PFSK-1 (cell line): ENCODE data around the gene EIF4E.
A peak's percentile ranks its signal among the peaks of the same experiment; 100 is the strongest.

Experiments used
- FOXP2 ChIP-seq: optimal IDR thresholded peaks from 2 replicates; pipeline ENCODE3; 2011; ENCODE audit warnings: borderline replicate concordance, control low read depth, inconsistent platforms; ENCODE audit not compliant: insufficient read depth; ENCODE audit errors: extremely low read length, extremely low read depth
- POLR2AphosphoS5 ChIP-seq: IDR thresholded peaks from 2 replicates; pipeline ENCODE4 v1.6.1; 2012; ENCODE audit warnings: low read depth, mild to moderate bottlenecking, control low read depth, low read length, moderate library complexity
- SIN3A ChIP-seq: IDR thresholded peaks from 2 replicates; pipeline ENCODE4 v1.6.1; 2012; ENCODE audit warnings: mild to moderate bottlenecking, low read length, moderate library complexity, borderline replicate concordance; ENCODE audit not compliant: insufficient read depth
- TAF1 ChIP-seq: IDR thresholded peaks from 2 replicates; pipeline ENCODE4 v1.6.1; 2012; ENCODE audit warnings: low read length, control low read depth, borderline replicate concordance; ENCODE audit not compliant: insufficient read depth
- TF ChIP-seq, protein P1 (sequence below), 2 experiments: IDR thresholded peaks; 2 replicates each; pipeline versions ENCODE4 v1.6.1 to v1.8.0; 2011 to 2012; ENCODE audit warnings: low read depth in 2 of 2, low read length in 2 of 2, control low read depth in 1 of 2, inconsistent platforms in 1 of 2, mild to moderate bottlenecking in 1 of 2, moderate library complexity in 1 of 2; ENCODE audit not compliant: insufficient read depth in 1 of 2

Gene EIF4E

DNA sequence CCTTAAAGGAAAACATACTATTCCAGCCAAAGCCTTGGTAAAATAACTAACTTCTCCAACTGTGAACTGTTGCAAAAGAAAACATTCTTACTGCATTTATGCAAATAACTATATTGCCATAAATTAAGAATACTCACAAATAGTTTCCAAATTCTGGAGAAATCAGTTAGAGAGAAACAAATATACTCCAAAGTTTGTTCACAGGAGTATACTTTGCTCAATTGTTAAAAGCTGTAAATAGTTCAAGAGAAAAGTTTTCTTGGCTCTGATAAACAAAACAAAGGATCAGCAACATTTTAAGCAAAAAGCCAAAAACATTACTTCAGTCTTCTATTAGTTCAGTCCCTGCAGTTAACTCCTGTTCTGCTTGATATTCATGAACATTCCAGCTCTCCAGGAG lies 83.0 kb downstream of the EIF4E start:
- TF ChIP-seq TAF1 (no peak), POLR2AphosphoS5 (no peak), FOXP2 (no peak), SIN3A (no peak)
- TF ChIP-seq, protein P1, sequence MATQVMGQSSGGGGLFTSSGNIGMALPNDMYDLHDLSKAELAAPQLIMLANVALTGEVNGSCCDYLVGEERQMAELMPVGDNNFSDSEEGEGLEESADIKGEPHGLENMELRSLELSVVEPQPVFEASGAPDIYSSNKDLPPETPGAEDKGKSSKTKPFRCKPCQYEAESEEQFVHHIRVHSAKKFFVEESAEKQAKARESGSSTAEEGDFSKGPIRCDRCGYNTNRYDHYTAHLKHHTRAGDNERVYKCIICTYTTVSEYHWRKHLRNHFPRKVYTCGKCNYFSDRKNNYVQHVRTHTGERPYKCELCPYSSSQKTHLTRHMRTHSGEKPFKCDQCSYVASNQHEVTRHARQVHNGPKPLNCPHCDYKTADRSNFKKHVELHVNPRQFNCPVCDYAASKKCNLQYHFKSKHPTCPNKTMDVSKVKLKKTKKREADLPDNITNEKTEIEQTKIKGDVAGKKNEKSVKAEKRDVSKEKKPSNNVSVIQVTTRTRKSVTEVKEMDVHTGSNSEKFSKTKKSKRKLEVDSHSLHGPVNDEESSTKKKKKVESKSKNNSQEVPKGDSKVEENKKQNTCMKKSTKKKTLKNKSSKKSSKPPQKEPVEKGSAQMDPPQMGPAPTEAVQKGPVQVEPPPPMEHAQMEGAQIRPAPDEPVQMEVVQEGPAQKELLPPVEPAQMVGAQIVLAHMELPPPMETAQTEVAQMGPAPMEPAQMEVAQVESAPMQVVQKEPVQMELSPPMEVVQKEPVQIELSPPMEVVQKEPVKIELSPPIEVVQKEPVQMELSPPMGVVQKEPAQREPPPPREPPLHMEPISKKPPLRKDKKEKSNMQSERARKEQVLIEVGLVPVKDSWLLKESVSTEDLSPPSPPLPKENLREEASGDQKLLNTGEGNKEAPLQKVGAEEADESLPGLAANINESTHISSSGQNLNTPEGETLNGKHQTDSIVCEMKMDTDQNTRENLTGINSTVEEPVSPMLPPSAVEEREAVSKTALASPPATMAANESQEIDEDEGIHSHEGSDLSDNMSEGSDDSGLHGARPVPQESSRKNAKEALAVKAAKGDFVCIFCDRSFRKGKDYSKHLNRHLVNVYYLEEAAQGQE (IDR thresholded peaks at IDR 0.05; ENCODE audit: insufficient read depth in 1 of 2, low read depth in 2 of 2, low read length in 2 of 2): no peak

DNA sequence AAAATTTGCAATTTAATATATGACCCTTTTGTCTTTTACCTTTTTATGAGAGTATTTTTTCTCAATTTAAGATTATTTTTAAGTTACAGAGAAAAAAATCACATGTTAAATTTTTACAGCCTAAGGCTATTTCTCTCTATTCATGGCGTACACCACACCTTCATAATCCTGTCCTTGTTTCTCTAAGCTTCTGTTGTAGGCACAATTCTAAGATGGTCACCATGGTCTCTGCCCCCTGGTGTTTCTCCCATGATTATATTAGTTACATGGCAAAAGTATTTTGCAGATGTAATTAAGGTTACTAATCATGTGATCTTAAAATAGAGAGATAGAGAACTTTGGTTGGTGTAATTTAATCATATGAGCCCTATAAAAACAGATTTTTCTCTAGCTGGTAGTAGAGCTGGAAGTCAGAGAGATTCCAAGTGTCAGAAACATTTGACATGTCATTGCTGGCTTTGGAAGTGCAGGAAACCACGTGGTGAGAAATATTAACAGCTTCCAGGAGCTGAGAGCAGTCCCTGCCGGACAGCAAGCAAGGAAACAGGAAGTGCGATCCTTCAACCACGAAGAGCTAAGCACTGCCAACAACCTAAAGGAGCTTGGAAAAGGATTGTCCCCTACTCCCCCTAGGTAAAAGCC lies 89.8 kb downstream of the EIF4E start:
- no peak for TF ChIP-seq FOXP2
- TF ChIP-seq, protein P1 (IDR thresholded peaks at IDR 0.05; ENCODE audit: insufficient read depth in 1 of 2, low read depth in 2 of 2, low read length in 2 of 2): 0 out of 4 replicates have a peak, but pooled peaks of 1 of the 2 experiments have one; percentile 41
- no peak for TF ChIP-seq SIN3A
- TF ChIP-seq TAF1: no peak

DNA sequence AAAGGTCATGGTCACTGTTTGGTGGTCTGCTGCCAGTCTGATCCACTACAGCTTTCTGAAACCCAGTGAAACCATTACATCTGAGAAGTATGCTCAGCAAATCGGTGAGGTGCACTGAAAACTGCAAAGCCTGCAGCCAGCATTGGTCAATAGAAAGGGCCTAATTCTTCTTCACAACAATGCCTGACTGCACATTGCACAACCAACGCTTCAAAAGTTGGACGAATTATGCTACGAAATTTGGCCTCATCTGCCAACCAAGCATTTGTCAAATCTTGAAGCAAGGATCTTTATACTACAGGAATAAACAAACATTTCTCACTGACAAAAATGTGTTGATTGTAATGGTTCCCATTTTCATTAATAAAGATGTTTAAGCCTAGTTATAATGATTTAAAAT lies 90.4 kb downstream of the EIF4E start:
- TF ChIP-seq POLR2AphosphoS5 (no peak), SIN3A (no peak)
- TF ChIP-seq, protein P1 (IDR thresholded peaks at IDR 0.05; ENCODE audit: insufficient read depth in 1 of 2, low read depth in 2 of 2, low read length in 2 of 2): no peak

DNA sequence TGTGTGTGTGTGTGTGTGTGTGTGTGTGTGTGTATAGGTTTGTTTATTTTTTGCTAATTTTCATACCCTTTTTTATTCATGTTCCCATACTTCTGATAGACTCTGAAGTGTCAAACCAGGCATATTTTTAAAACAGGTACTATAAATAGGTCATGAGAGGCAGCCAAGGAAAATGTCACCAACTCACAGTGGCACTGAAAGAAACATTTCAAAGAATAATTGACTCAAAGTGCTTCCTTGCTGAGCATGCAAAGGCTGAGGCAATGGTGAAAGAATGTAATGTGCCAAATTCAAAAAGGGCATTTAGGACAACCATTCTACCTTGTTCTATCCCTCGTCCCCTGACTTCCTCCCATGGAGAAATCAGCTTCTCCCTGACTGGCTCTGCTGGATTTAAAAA lies 95.5 kb downstream of the EIF4E start:
- TF ChIP-seq, protein P1 (IDR thresholded peaks at IDR 0.05; ENCODE audit: insufficient read depth in 1 of 2, low read depth in 2 of 2, low read length in 2 of 2): no peak
- no peak for TF ChIP-seq TAF1
- TF ChIP-seq SIN3A: no peak
- no peak for TF ChIP-seq POLR2AphosphoS5
- no peak for TF ChIP-seq FOXP2
